Endothelial cell of umbilical vein (primary cell): ENCODE data around the gene ANKRD50. TPM values are rescaled to one million over a fixed set of nuclear protein-coding genes. Genes with fewer than 3 reads are reported as not detected.

ENCODE experiments used
- BruUV-seq: library from RNA; stranded (reverse); fragments of 400-500 nt; replicated peaks from 2 replicates; lab custom pipeline; 2021; lab: Mats Ljungman, UMichigan
- CTCF ChIA-PET: fragments of 300-600, 350-600 bp; sonication (Branson Sonifier 250); formaldehyde crosslinking; loops from one replicate; lab custom pipeline; 2021; ENCODE audit warnings: antibody characterized with exemption, inconsistent platforms; lab: Charles Lee
- POLR2A ChIA-PET: fragments of 300-600, 350-600 bp; sonication (Branson Sonifier 250); formaldehyde crosslinking; loops from one replicate; lab custom pipeline; 2021; ENCODE audit warnings: antibody characterized with exemption, inconsistent platforms; lab: Charles Lee
- DNase-seq: peaks from one replicate; pipeline ENCODE4 v3.0.0-alpha.2; 2011; ENCODE audit warnings: low read depth, low spot score
- FAIRE-seq: peaks from 2 replicates; lab custom pipeline; 2011; peaks lifted over from hg19 to GRCh38; lab: Jason Lieb, UNC
- H2AFZ ChIP-seq: 2 replicates; pipeline ENCODE4 v1.6.0; 2012; ENCODE audit warnings: low read depth, low read length, control low read depth, inconsistent platforms
- H3K27ac ChIP-seq: 2 replicates; pipeline ENCODE4 v1.5.1; 2011; ENCODE audit warnings: low read depth, mild to moderate bottlenecking, control low read depth, low read length, moderate library complexity; ENCODE audit not compliant: insufficient read depth
- H3K27me3 ChIP-seq, 2 experiments: 2 replicates each; pipeline versions ENCODE4 v1.6.0 to v1.6.1; 2011; ENCODE audit warnings: low read length in 2 of 2, mixed read lengths in 1 of 2; ENCODE audit not compliant: control insufficient read depth in 2 of 2, insufficient read depth in 2 of 2
- H3K36me3 ChIP-seq, 2 experiments: 2 replicates in 1 of 2; 3 replicates in 1 of 2; pipeline ENCODE4 v1.5.1; 2011; ENCODE audit warnings: low read length in 2 of 2, mild to moderate bottlenecking in 1 of 2, moderate library complexity in 1 of 2; ENCODE audit not compliant: control insufficient read depth in 2 of 2, insufficient read depth in 2 of 2; ENCODE audit errors: extremely low read depth in 1 of 2
- H3K4me1 ChIP-seq: 3 replicates; pipeline ENCODE4 v1.5.1; 2011; ENCODE audit warnings: mild to moderate bottlenecking, low read length; ENCODE audit not compliant: control insufficient read depth, insufficient read depth; ENCODE audit errors: extremely low read depth
- H3K4me2 ChIP-seq: 2 replicates; pipeline ENCODE4 v1.6.1; 2011; ENCODE audit warnings: low read length, control low read depth, mixed read lengths; ENCODE audit not compliant: insufficient read depth
- H3K4me3 ChIP-seq, 3 experiments: fragments of 200-600 bp in 1 of 3; sonication (generic), shearing (Covaris generic) in 1 of 3; replicated peaks in 1 of 3; 2 replicates each; pipeline ENCODE4 v1.5.1; 2011 to 2016; ENCODE audit warnings: control low read depth in 3 of 3, low read length in 3 of 3, mild to moderate bottlenecking in 2 of 3, inconsistent platforms in 1 of 3, low read depth in 1 of 3, moderate library complexity in 1 of 3; ENCODE audit not compliant: insufficient read depth in 1 of 3
- H3K79me2 ChIP-seq: 2 replicates; pipeline ENCODE4 v1.6.0; 2012; ENCODE audit warnings: low read length, inconsistent platforms; ENCODE audit not compliant: control insufficient read depth, insufficient read depth
- H3K9ac ChIP-seq: replicated peaks from 2 replicates; pipeline ENCODE3; 2011; ENCODE audit warnings: low read length, control low read depth; ENCODE audit not compliant: insufficient read depth; ENCODE audit errors: extremely low read depth
- H3K9me1 ChIP-seq: replicated peaks from 3 replicates; pipeline ENCODE4 v1.6.0; 2011; ENCODE audit warnings: mild to moderate bottlenecking, low read length; ENCODE audit not compliant: control insufficient read depth, insufficient read depth; ENCODE audit errors: extremely low read depth
- H3K9me3 ChIP-seq: replicated peaks from 2 replicates; pipeline ENCODE4 v1.5.1; 2012; ENCODE audit warnings: low read length, inconsistent platforms; ENCODE audit not compliant: control insufficient read depth, insufficient read depth
- H4K20me1 ChIP-seq: replicated peaks from 2 replicates; pipeline ENCODE3; 2011; ENCODE audit warnings: mild to moderate bottlenecking, low read length; ENCODE audit not compliant: control insufficient read depth, insufficient read depth; ENCODE audit errors: extremely low read depth
- CTCF ChIP-seq, 2 donors: IDR thresholded peaks; 1 replicate in 1 of 2; 2 replicates in 1 of 2; pipeline ENCODE4 v1.5.1; 2011; ENCODE audit warnings: low read length in 2 of 2, mild to moderate bottlenecking in 2 of 2, moderate library complexity in 2 of 2, control low read depth in 1 of 2, inconsistent platforms in 1 of 2, low read depth in 1 of 2; ENCODE audit not compliant: insufficient read depth in 1 of 2; ENCODE audit errors: extremely low read depth in 1 of 2
- EZH2 ChIP-seq: IDR thresholded peaks from 2 replicates; pipeline ENCODE4 v1.6.1; 2012; ENCODE audit warnings: borderline replicate concordance, low read depth, mild to moderate bottlenecking, moderate library complexity, low read length, inconsistent platforms; ENCODE audit not compliant: severe bottlenecking
- FOS ChIP-seq: IDR thresholded peaks from 2 replicates; pipeline ENCODE4 v1.6.1; 2011; ENCODE audit warnings: mild to moderate bottlenecking, low read length, moderate library complexity, borderline replicate concordance; ENCODE audit not compliant: insufficient read depth
- GATA2 ChIP-seq: IDR thresholded peaks from 2 replicates; pipeline ENCODE4 v1.7.0; 2011; ENCODE audit warnings: low read depth, mild to moderate bottlenecking, moderate library complexity, mixed read lengths, low read length; ENCODE audit not compliant: insufficient read length, insufficient read depth
- JUN ChIP-seq: IDR thresholded peaks from 2 replicates; pipeline ENCODE4 v1.6.1; 2011; ENCODE audit warnings: borderline replicate concordance, low read depth; ENCODE audit not compliant: insufficient read length, insufficient read depth
- MAX ChIP-seq: IDR thresholded peaks from 2 replicates; pipeline ENCODE4 v1.6.1; 2011; ENCODE audit not compliant: insufficient read depth, insufficient read length
- MYC ChIP-seq: IDR thresholded peaks from one replicate; pipeline ENCODE4 v1.6.1; 2011; ENCODE audit warnings: mild to moderate bottlenecking, low read depth, low read length
- POLR2A ChIP-seq: IDR thresholded peaks from 2 replicates; pipeline ENCODE4 v1.6.1; 2012; ENCODE audit warnings: low read depth, mild to moderate bottlenecking, control low read depth, low read length
- POLR2AphosphoS5 ChIP-seq: IDR thresholded peaks from 2 replicates; pipeline ENCODE4 v1.6.1; 2012; ENCODE audit warnings: low read depth, mild to moderate bottlenecking, control low read depth, low read length, moderate library complexity; ENCODE audit not compliant: insufficient read depth
- dilution Hi-C: fragments of 300-500 bp; cut with MboI; formaldehyde crosslinking; loops from one replicate; pipeline ENCODE4 v1.15.0; 2019; ENCODE audit warnings: low sequenced_read_pairs; ENCODE audit not compliant: extremely low pct_ligation_motif_present
- intact Hi-C: fragments of 100-400 bp; cut with micrococcal nuclease; formaldehyde crosslinking; loops from one replicate; pipeline ENCODE4 v1.10.0; 2022
- polyA plus RNA-seq, 4 experiments: library from polyadenylated mRNA; depleted of rRNA in 3 of 4; stranded (reverse) in 3 of 4; unstranded in 1 of 4; fragments of >200 nt; gene quantifications; 2 replicates each; pipeline versions ENCODE4 v1.2.1 to v1.2.3, GENCODE V29; 2011 to 2012; ENCODE audit warnings: missing spikeins in 1 of 4
- total RNA-seq: library from RNA; stranded (reverse); gene quantifications from 2 replicates; pipeline ENCODE4 v1.2.3, GENCODE V29; 2021

The ANKRD50 gene
- total and polyA plus RNA-seq, 2 donors (not counting 3 experiments of a cell fraction or from before 2014, with no cell fraction given), result 24.5 to 63.6 TPM

- intact Hi-C loops, result no loop called here
- TF ChIP-seq MYC (no peak), FOS (no peak), EZH2 (no peak), POLR2A (no peak), MAX (no peak), JUN (no peak), POLR2AphosphoS5 (no peak), GATA2 (no peak), CTCF (IDR thresholded peaks at IDR 0.05; ENCODE audit: extremely low read depth in 1 of 2, insufficient read depth in 1 of 2, low read depth in 1 of 2, low read length in 2 of 2) (no peak)
- no TSS peak for BruUV-seq
- H3K4me2 ChIP-seq, result no peak overlapping the region
- no peaks in the 10 kb centered on the region for H3K9me1 ChIP-seq
- H3K36me3 ChIP-seq, result peaks cover 26 to 48% of the 10 kb centered on the region in 2 experiments
- H2AFZ ChIP-seq, result no peak overlapping the region
- H3K4me1 ChIP-seq, result no peaks in the 10 kb centered on the region
- CTCF ChIA-PET, result interaction anchor here (1.3 kb wide), 1 partner anchor 333 kb away, joined by 4 read pairs; no protein-coding TSS in a partner anchor
- H4K20me1 ChIP-seq, result peaks cover 8% of the 10 kb centered on the region
- H3K9ac ChIP-seq, result no peak overlapping the region
- FAIRE-seq (no peak), DNase-seq (no peak)
- POLR2A ChIA-PET, result no interaction called here
- H3K79me2 ChIP-seq, result peaks cover 41% of the 10 kb centered on the region
- no peak overlapping the region for H3K27ac ChIP-seq
- dilution Hi-C loops, result no loop called here
- H3K4me3 ChIP-seq, result no peak overlapping the region
- no peaks in the 10 kb centered on the region for H3K9me3 ChIP-seq
- H3K27me3 ChIP-seq, result no peaks in the 10 kb centered on the region
Observed at GRCh38 chr4:124666496-124666895, 46.0 kb downstream of the ANKRD50 start.
